Uterus (tissue), 2 donors: ENCODE data around the gene GABPB2.

ENCODE experiments used
- CTCF ChIP-seq, 4 experiments: fragments of 200-600 bp in 2 of 4; fragments of 450-650 bp in 2 of 4; sonication (generic) in 2 of 4; IDR thresholded peaks; one replicate each; pipeline ENCODE4 v1.5.1; 2016 to 2019; ENCODE audit warnings: antibody characterized with exemption in 4 of 4, mild to moderate bottlenecking in 2 of 4, moderate library complexity in 1 of 4
- POLR2A ChIP-seq, 2 donors: fragments of 450-650 bp; IDR thresholded peaks; one replicate each; pipeline ENCODE4 v1.6.1; 2016; ENCODE audit warnings: antibody characterized with exemption in 2 of 2, mild to moderate bottlenecking in 1 of 2, moderate library complexity in 1 of 2

GRCh38 chr1:151062741-151063371 is 7.7 kb upstream of the GABPB2 start:
- TF ChIP-seq CTCF (IDR thresholded peaks at IDR 0.05) = no peak
- no peak for TF ChIP-seq POLR2A (IDR thresholded peaks at IDR 0.05)
